Keratinocyte (primary cell): ENCODE results near the gene TIE1.

ENCODE experiments used
- EZH2 ChIP-seq: IDR thresholded peaks from one replicate; pipeline ENCODE4 v1.6.1; 2012; ENCODE audit warnings: inconsistent platforms, mild to moderate bottlenecking, low read length, moderate library complexity
- TF ChIP-seq, protein P1 (sequence below), 3 experiments: IDR thresholded peaks in 1 of 3; conservative IDR thresholded peaks in 1 of 3; optimal IDR thresholded peaks in 1 of 3; 2 replicates in 2 of 3; 3 replicates in 1 of 3; pipeline versions ENCODE3 to v1.5.1; 2011; ENCODE audit warnings: low read length in 3 of 3, mild to moderate bottlenecking in 3 of 3, moderate library complexity in 2 of 3, control low read depth in 1 of 3, inconsistent platforms in 1 of 3; ENCODE audit not compliant: insufficient read depth in 2 of 3; ENCODE audit errors: extremely low read depth in 1 of 3

DNA sequence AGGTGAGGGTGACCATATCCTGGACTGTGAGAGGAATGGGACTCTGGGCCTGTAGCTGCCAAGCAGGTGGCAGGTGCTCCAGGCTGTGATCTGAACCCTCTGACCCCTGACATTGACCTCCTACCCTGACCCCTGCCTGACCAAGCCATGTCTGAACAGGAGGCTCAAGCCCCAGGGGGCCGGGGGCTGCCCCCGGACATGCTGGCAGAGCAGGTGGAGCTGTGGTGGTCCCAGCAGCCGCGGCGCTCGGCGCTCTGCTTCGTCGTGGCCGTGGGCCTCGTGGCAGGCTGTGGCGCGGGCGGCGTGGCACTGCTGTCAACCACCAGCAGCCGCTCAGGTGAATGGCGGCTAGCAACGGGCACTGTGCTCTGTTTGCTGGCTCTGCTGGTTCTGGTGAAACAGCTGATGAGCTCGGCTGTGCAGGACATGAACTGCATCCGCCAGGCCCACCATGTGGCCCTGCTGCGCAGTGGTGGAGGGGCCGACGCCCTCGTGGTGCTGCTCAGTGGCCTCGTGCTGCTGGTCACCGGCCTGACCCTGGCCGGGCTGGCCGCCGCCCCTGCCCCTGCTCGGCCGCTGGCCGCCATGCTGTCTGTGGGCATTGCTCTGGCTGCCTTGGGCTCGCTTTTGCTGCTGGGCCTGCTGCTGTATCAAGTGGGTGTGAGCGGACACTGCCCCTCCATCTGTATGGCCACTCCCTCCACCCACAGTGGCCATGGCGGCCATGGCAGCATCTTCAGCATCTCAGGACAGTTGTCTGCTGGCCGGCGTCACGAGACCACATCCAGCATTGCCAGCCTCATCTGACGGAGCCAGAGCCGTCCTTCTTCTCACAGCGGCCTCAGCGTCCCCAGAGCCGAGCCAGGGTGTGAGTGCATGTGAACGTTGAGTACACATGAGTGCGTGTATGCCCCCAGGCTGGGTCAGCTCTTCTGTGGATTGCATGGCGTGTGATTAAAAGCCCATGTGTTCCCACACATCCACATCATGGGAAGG is 27.9 kb upstream of the TIE1 start:
- TF ChIP-seq, protein P1, sequence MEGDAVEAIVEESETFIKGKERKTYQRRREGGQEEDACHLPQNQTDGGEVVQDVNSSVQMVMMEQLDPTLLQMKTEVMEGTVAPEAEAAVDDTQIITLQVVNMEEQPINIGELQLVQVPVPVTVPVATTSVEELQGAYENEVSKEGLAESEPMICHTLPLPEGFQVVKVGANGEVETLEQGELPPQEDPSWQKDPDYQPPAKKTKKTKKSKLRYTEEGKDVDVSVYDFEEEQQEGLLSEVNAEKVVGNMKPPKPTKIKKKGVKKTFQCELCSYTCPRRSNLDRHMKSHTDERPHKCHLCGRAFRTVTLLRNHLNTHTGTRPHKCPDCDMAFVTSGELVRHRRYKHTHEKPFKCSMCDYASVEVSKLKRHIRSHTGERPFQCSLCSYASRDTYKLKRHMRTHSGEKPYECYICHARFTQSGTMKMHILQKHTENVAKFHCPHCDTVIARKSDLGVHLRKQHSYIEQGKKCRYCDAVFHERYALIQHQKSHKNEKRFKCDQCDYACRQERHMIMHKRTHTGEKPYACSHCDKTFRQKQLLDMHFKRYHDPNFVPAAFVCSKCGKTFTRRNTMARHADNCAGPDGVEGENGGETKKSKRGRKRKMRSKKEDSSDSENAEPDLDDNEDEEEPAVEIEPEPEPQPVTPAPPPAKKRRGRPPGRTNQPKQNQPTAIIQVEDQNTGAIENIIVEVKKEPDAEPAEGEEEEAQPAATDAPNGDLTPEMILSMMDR (optimal IDR thresholded peaks at IDR 0.05 in 1 of 3, IDR thresholded peaks at IDR 0.05 in 1 of 3, conservative IDR thresholded peaks at IDR 0.05 in 1 of 3; ENCODE audit: extremely low read depth in 1 of 3, insufficient read depth in 2 of 3, low read length in 3 of 3), result no peak
- no peak for TF ChIP-seq EZH2
